RWPE2 (cell line): ENCODE measurements around the gene FAXC.

Source experiments
- ATAC-seq: fragments of 200-7000 bp; cut with Tn5 transposase; 3 replicates; pipeline ENCODE4 v1.9.1; 2021; ENCODE audit warnings: low read depth
- DNase-seq: peaks from one replicate; pipeline ENCODE4 v3.0.0-alpha.2; 2020; ENCODE audit warnings: low spot score
- H3K27ac ChIP-seq: fragments of 450-650 bp; 2 replicates; pipeline ENCODE4 v1.5.1; 2017; ENCODE audit warnings: mild to moderate bottlenecking; ENCODE audit not compliant: poor library complexity, severe bottlenecking
- H3K27me3 ChIP-seq: fragments of 250-450 bp; sonication (Bioruptor Pico); 2 replicates; pipeline ENCODE4 v1.5.1; 2021; ENCODE audit warnings: mild to moderate bottlenecking, moderate library complexity; ENCODE audit not compliant: insufficient read depth, poor library complexity, severe bottlenecking
- H3K36me3 ChIP-seq: fragments of 250-450 bp; sonication (Bioruptor Pico); 2 replicates; pipeline ENCODE4 v1.5.1; 2020; ENCODE audit warnings: low read depth, mild to moderate bottlenecking, moderate library complexity
- H3K4me1 ChIP-seq: fragments of 250-450 bp; sonication (Bioruptor Pico); 2 replicates; pipeline ENCODE4 v1.5.1; 2021; ENCODE audit warnings: mild to moderate bottlenecking, moderate library complexity; ENCODE audit not compliant: insufficient read depth, poor library complexity, severe bottlenecking
- H3K4me3 ChIP-seq: fragments of 250-450 bp; sonication (Bioruptor Pico); 2 replicates; pipeline ENCODE4 v1.5.1; 2021; ENCODE audit warnings: mild to moderate bottlenecking, moderate library complexity; ENCODE audit not compliant: severe bottlenecking
- H3K9me3 ChIP-seq: fragments of 250-450 bp; sonication (Bioruptor Pico); 2 replicates; pipeline ENCODE4 v1.5.1; 2021; ENCODE audit warnings: mild to moderate bottlenecking, moderate library complexity; ENCODE audit not compliant: severe bottlenecking
- CTCF ChIP-seq: fragments of 450-650 bp; IDR thresholded peaks from one replicate; pipeline ENCODE4 v1.5.1; 2017; ENCODE audit warnings: mild to moderate bottlenecking, moderate library complexity; ENCODE audit not compliant: poor library complexity, severe bottlenecking

Gene FAXC

GRCh38 chr6:99253271-99253670 is 96.2 kb downstream of the FAXC start:
- Histone ChIP-seq H3K27me3 (no peaks in the 10 kb centered on the region), H3K27ac (no peak overlapping the region), H3K9me3 (no peaks in the 10 kb centered on the region), H3K36me3 (no peaks in the 10 kb centered on the region), H3K4me1 (no peaks in the 10 kb centered on the region), H3K4me3 (no peak overlapping the region)
- no peak for TF ChIP-seq CTCF
- ATAC-seq (no peak), DNase-seq (no peak)

- TF ChIP-seq CTCF = no peak
- Histone ChIP-seq H3K9me3 (no peaks in the 10 kb centered on the region), H3K4me3 (no peak overlapping the region), H3K4me1 (no peaks in the 10 kb centered on the region), H3K36me3 (no peaks in the 10 kb centered on the region), H3K27me3 (no peaks in the 10 kb centered on the region), H3K27ac (no peak overlapping the region)
- ATAC-seq (no peak), DNase-seq (no peak)
Measured at GRCh38 chr6:99252421-99252820, 97.1 kb downstream of the FAXC start.

DNA sequence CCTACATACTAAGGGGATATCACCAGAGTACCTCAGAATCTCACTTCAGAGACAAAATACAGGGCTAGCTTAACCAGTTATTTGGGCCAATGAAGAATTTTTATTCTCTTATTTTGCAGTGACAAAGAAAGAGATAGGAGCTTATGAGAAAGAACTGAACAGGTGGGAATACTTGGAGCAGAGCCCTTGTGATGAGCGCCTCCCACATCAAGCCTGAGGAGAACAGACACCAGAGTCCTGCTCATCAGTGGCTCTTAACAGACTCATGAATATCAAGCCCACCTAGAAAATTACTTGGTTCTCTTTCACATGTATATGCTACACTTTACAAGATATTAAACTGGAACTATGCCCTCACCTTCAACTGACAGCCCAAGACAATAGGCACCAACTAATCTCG is 99.0 kb downstream of the FAXC start:
- no peaks in the 10 kb centered on the region for H3K4me1 ChIP-seq
- H3K36me3 ChIP-seq = no peaks in the 10 kb centered on the region
- H3K27ac ChIP-seq = no peak overlapping the region
- no peaks in the 10 kb centered on the region for H3K27me3 ChIP-seq
- no peak for DNase-seq
- no peak for TF ChIP-seq CTCF
- no peak for ATAC-seq
- no peaks in the 10 kb centered on the region for H3K9me3 ChIP-seq
- no peak overlapping the region for H3K4me3 ChIP-seq

GRCh38 chr6:99246602-99247001 is 102.9 kb downstream of the FAXC start:
- Histone ChIP-seq H3K4me1 (no peaks in the 10 kb centered on the region), H3K36me3 (no peaks in the 10 kb centered on the region), H3K9me3 (no peaks in the 10 kb centered on the region), H3K27ac (no peak overlapping the region), H3K27me3 (no peaks in the 10 kb centered on the region), H3K4me3 (no peak overlapping the region)
- no peak for ATAC-seq
- no peak for DNase-seq
- TF ChIP-seq CTCF = no peak

- H3K27ac ChIP-seq = no peak overlapping the region
- no peaks in the 10 kb centered on the region for H3K36me3 ChIP-seq
- no peaks in the 10 kb centered on the region for H3K9me3 ChIP-seq
- no peak overlapping the region for H3K4me3 ChIP-seq
- TF ChIP-seq CTCF = peak; percentile 58
- ATAC-seq = 0 out of 3 replicates have a peak, but pooled peaks have one; percentile 46
- H3K4me1 ChIP-seq = no peaks in the 10 kb centered on the region
- DNase-seq = no peak
- H3K27me3 ChIP-seq = no peaks in the 10 kb centered on the region
Measured at GRCh38 chr6:99241905-99242534, 107.5 kb downstream of the FAXC start.
